GM18502 (cell line): Measurements from ENCODE around the gene RPRD1B.
"Not testable (repeated sequence)": the region's sequence is repeated elsewhere in the genome, so short reads cannot be mapped to it uniquely, and the experiment has no call there.

Experiments
- ATAC-seq: cut with Tn5 transposase; IDR thresholded peaks from one replicate; pipeline ENCODE4 v1.9.1; 2021; ENCODE audit warnings: mild to moderate bottlenecking; ENCODE audit not compliant: unreplicated experiment, poor library complexity

RPRD1B gene

GRCh38 chr20:38094373-38094891, 60.9 kb downstream of the RPRD1B start:
- peak; percentile 62 for ATAC-seq

GRCh38 chr20:38095017-38095686, 61.6 kb downstream of the RPRD1B start:
- ATAC-seq: no peak

- ATAC-seq: no peak
Observed at GRCh38 chr20:38098952-38099351, 65.4 kb downstream of the RPRD1B start.

- ATAC-seq: not testable (repeated sequence)
Observed at GRCh38 chr20:38102206-38102605, 68.7 kb downstream of the RPRD1B start.

- no peak for ATAC-seq
Observed at GRCh38 chr20:38104285-38104684, 70.7 kb downstream of the RPRD1B start.

GRCh38 chr20:38106461-38106860, 72.9 kb downstream of the RPRD1B start:
- ATAC-seq: no peak

- ATAC-seq: not testable (repeated sequence)
Observed at GRCh38 chr20:38107386-38107785, 73.8 kb downstream of the RPRD1B start.

- not testable (repeated sequence) for ATAC-seq
Observed at GRCh38 chr20:38107916-38108315, 74.4 kb downstream of the RPRD1B start.

GRCh38 chr20:38108438-38108985, 75.0 kb downstream of the RPRD1B start:
- no peak for ATAC-seq

GRCh38 chr20:38108986-38109541, 75.5 kb downstream of the RPRD1B start:
- no peak for ATAC-seq

- ATAC-seq: no peak
Observed at GRCh38 chr20:38109591-38110524, 76.3 kb downstream of the RPRD1B start.

GRCh38 chr20:38110525-38111178, 77.1 kb downstream of the RPRD1B start:
- ATAC-seq: no peak

- ATAC-seq: no peak
Observed at GRCh38 chr20:38111366-38112232, 78.1 kb downstream of the RPRD1B start.

GRCh38 chr20:38112261-38112929, 78.8 kb downstream of the RPRD1B start:
- no peak for ATAC-seq

- ATAC-seq: no peak
Observed at GRCh38 chr20:38112930-38113294, 79.4 kb downstream of the RPRD1B start.

- no peak for ATAC-seq
Observed at GRCh38 chr20:38113401-38114325, 80.1 kb downstream of the RPRD1B start.

GRCh38 chr20:38114353-38114791, 80.8 kb downstream of the RPRD1B start:
- no peak for ATAC-seq

- ATAC-seq: no peak
Observed at GRCh38 chr20:38115205-38115604, 81.7 kb downstream of the RPRD1B start.
